GM12878 (cell line): Measurements from ENCODE around the gene PILRB.

Source experiments
- CBX3 ChIP-seq: fragments of 200-600 bp; sonication (generic); IDR thresholded peaks from 2 replicates; pipeline ENCODE4 v1.6.1; 2016; ENCODE audit warnings: low read depth, borderline replicate concordance
- CTCF ChIP-seq, 3 experiments: IDR thresholded peaks in 2 of 3; conservative IDR thresholded peaks in 1 of 3; 2 replicates each; pipeline ENCODE4 v1.5.1; 2011; ENCODE audit warnings: low read depth in 3 of 3, low read length in 3 of 3, mild to moderate bottlenecking in 3 of 3, control low read depth in 2 of 3, moderate library complexity in 2 of 3, inconsistent platforms in 1 of 3, mixed read lengths in 1 of 3; ENCODE audit not compliant: control insufficient read depth in 2 of 3, insufficient read depth in 1 of 3; ENCODE audit errors: extremely low read depth in 1 of 3
- ELK1 ChIP-seq: IDR thresholded peaks from 2 replicates; pipeline ENCODE4 v1.6.1; 2012; ENCODE audit warnings: low read depth, low read length, improper control_type of control experiment
- HCFC1 ChIP-seq: fragments of 150-350 bp; IDR thresholded peaks from 2 replicates; pipeline ENCODE4 v1.6.1; 2014; ENCODE audit warnings: low read length
- HDAC2 ChIP-seq: fragments of 200-600 bp; sonication (generic); IDR thresholded peaks from 2 replicates; pipeline ENCODE4 v1.6.1; 2017
- JUNB ChIP-seq: IDR thresholded peaks from 2 replicates; pipeline ENCODE4 v1.6.1; 2016; ENCODE audit warnings: antibody characterized with exemption, mild to moderate bottlenecking
- JUND ChIP-seq: IDR thresholded peaks from 2 replicates; pipeline ENCODE4 v1.6.1; 2012; ENCODE audit warnings: low read depth, mild to moderate bottlenecking, low read length, improper control_type of control experiment, moderate library complexity
- MXI1 ChIP-seq: fragments of 150-350 bp; IDR thresholded peaks from 2 replicates; pipeline ENCODE4 v1.6.1; 2011; ENCODE audit warnings: low read depth, mild to moderate bottlenecking, inconsistent platforms, low read length, improper control_type of control experiment
- RAD21 ChIP-seq: IDR thresholded peaks from 2 replicates; pipeline ENCODE4 v1.6.1; 2011; ENCODE audit warnings: mild to moderate bottlenecking, low read depth, low read length, moderate library complexity; ENCODE audit not compliant: insufficient read depth
- TAF1 ChIP-seq: IDR thresholded peaks from 2 replicates; pipeline ENCODE4 v1.6.1; 2011; ENCODE audit warnings: mild to moderate bottlenecking, low read depth, low read length, borderline replicate concordance
- USF1 ChIP-seq: IDR thresholded peaks from 2 replicates; pipeline ENCODE4 v1.6.1; 2011; ENCODE audit warnings: borderline replicate concordance, low read depth, mild to moderate bottlenecking, moderate library complexity, mixed read lengths, low read length; ENCODE audit not compliant: insufficient read depth; ENCODE audit errors: extremely low read length
- YY1 ChIP-seq: IDR thresholded peaks from 2 replicates; pipeline ENCODE4 v1.6.1; 2011; ENCODE audit warnings: low read depth, mild to moderate bottlenecking, low read length
- TF ChIP-seq, protein P1 (sequence below): IDR thresholded peaks from 2 replicates; pipeline ENCODE4 v1.6.1; 2012; ENCODE audit warnings: mild to moderate bottlenecking, low read depth, low read length
- TF ChIP-seq, protein P2 (sequence below): fragments of 450-650 bp; formaldehyde crosslinking; IDR thresholded peaks from 2 replicates; pipeline ENCODE4 v1.4.0; 2022; ENCODE audit warnings: mild to moderate bottlenecking, moderate library complexity

DNA sequence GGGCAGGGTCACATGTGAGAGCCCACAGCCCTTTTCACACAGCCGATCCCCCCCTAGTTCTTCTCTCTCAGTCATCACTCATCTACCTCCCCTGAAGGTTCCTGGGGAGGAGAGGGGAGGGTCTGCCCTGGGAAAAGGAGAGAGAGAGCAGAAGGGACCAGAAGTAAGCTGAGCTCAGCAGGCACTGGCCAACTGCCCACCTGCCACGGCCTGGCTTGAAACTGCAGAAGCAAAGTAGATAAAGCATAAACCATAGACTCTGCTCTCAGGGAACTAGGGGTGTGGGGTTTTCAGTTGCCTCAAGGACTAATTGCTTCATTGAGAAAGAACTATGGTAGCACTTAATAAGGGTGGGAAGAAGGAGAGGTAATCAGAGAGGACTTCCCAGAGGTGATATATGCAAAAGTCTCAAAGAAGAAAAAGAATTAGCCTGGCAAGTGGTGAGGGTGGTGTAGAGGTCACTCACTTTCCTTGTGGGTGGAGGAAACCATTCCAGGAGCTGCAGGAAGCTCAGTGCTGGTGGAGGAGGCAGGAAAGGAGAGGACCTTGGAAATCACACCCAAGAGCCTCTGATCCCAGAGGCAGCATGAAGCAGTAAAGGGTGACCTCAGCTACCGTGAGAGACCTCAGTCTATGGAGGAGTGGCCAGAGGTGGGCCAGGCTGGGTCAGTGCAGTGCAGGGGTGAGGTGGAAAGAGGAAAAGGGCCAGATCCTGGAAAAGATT lies 32.5 kb downstream of the PILRB start:
- no peak for TF ChIP-seq ELK1
- TF ChIP-seq MXI1 = no peak
- no peak for TF ChIP-seq YY1
- no peak for TF ChIP-seq RAD21
- TF ChIP-seq, protein P1, sequence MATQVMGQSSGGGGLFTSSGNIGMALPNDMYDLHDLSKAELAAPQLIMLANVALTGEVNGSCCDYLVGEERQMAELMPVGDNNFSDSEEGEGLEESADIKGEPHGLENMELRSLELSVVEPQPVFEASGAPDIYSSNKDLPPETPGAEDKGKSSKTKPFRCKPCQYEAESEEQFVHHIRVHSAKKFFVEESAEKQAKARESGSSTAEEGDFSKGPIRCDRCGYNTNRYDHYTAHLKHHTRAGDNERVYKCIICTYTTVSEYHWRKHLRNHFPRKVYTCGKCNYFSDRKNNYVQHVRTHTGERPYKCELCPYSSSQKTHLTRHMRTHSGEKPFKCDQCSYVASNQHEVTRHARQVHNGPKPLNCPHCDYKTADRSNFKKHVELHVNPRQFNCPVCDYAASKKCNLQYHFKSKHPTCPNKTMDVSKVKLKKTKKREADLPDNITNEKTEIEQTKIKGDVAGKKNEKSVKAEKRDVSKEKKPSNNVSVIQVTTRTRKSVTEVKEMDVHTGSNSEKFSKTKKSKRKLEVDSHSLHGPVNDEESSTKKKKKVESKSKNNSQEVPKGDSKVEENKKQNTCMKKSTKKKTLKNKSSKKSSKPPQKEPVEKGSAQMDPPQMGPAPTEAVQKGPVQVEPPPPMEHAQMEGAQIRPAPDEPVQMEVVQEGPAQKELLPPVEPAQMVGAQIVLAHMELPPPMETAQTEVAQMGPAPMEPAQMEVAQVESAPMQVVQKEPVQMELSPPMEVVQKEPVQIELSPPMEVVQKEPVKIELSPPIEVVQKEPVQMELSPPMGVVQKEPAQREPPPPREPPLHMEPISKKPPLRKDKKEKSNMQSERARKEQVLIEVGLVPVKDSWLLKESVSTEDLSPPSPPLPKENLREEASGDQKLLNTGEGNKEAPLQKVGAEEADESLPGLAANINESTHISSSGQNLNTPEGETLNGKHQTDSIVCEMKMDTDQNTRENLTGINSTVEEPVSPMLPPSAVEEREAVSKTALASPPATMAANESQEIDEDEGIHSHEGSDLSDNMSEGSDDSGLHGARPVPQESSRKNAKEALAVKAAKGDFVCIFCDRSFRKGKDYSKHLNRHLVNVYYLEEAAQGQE = no peak
- TF ChIP-seq CTCF (IDR thresholded peaks at IDR 0.05 in 2 of 3, conservative IDR thresholded peaks at IDR 0.05 in 1 of 3; ENCODE audit: control insufficient read depth in 2 of 3, extremely low read depth in 1 of 3, insufficient read depth in 1 of 3, low read depth in 3 of 3, low read length in 3 of 3) = no peak
- TF ChIP-seq JUND = no peak
- no peak for TF ChIP-seq CBX3
- no peak for TF ChIP-seq USF1
- no peak for TF ChIP-seq JUNB
- no peak for TF ChIP-seq HDAC2
- TF ChIP-seq, protein P2, sequence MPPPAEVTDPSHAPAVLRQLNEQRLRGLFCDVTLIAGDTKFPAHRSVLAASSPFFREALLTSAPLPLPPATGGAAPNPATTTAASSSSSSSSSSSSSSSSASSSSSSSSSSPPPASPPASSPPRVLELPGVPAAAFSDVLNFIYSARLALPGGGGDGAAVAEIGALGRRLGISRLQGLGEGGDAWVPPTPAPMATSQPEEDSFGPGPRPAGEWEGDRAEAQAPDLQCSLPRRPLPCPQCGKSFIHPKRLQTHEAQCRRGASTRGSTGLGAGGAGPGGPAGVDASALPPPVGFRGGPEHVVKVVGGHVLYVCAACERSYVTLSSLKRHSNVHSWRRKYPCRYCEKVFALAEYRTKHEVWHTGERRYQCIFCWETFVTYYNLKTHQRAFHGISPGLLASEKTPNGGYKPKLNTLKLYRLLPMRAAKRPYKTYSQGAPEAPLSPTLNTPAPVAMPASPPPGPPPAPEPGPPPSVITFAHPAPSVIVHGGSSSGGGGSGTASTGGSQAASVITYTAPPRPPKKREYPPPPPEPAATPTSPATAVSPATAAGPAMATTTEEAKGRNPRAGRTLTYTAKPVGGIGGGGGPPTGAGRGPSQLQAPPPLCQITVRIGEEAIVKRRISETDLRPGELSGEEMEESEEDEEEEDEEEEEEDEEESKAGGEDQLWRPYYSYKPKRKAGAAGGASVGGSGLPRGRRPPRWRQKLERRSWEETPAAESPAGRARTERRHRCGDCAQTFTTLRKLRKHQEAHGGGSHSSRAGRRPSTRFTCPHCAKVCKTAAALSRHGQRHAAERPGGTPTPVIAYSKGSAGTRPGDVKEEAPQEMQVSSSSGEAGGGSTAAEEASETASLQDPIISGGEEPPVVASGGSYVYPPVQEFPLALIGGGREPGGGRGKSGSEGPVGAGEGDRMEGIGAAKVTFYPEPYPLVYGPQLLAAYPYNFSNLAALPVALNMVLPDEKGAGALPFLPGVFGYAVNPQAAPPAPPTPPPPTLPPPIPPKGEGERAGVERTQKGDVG (CRISPR knock-in tag) = no peak
- TF ChIP-seq HCFC1 = no peak
- no peak for TF ChIP-seq TAF1
